ENCODE data around the gene MESP1.

DNA sequence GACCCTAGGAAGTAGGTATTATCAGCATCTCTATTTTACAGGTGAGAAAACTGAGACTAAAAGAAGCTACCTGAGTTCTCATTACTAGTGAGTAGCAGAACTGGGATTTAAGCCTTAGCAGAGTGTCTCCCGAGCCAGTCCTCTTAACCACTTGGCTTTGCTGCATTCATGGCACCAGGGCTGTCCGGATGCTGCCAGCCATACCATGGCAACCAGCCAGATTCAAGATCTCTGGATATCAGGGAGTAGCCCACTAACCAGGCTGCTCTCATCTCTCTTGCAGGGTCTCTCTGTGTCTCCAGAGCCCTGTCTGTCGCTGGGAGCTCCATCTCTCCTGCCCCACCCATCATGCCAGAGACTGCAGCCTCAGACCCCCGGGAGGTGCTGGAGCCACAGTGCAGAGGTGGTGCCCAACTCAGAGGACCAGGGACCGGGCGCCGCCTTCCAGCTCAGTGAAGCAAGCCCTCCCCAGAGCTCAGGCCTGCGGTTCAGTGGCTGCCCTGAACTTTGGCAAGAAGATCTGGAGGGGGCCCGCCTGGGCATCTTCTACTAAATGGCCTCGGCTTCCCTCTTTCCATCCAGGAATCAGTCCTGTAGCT, 26.8 kb upstream of the MESP1 start:
- TF ChIP-seq, protein P1, sequence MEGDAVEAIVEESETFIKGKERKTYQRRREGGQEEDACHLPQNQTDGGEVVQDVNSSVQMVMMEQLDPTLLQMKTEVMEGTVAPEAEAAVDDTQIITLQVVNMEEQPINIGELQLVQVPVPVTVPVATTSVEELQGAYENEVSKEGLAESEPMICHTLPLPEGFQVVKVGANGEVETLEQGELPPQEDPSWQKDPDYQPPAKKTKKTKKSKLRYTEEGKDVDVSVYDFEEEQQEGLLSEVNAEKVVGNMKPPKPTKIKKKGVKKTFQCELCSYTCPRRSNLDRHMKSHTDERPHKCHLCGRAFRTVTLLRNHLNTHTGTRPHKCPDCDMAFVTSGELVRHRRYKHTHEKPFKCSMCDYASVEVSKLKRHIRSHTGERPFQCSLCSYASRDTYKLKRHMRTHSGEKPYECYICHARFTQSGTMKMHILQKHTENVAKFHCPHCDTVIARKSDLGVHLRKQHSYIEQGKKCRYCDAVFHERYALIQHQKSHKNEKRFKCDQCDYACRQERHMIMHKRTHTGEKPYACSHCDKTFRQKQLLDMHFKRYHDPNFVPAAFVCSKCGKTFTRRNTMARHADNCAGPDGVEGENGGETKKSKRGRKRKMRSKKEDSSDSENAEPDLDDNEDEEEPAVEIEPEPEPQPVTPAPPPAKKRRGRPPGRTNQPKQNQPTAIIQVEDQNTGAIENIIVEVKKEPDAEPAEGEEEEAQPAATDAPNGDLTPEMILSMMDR (IDR thresholded peaks at IDR 0.05), result no peak
- no peak for TF ChIP-seq POLR2A (IDR thresholded peaks at IDR 0.05)
